GM21529 (cell line): Measurements from ENCODE around the gene TLE4.
"Not testable (repeated sequence)": the region's sequence is repeated elsewhere in the genome, so short reads cannot be mapped to it uniquely, and the experiment has no call there.

Experiments
- ATAC-seq: cut with Tn5 transposase; IDR thresholded peaks from one replicate; pipeline ENCODE4 v1.9.1; 2021; ENCODE audit not compliant: unreplicated experiment

The TLE4 gene

DNA sequence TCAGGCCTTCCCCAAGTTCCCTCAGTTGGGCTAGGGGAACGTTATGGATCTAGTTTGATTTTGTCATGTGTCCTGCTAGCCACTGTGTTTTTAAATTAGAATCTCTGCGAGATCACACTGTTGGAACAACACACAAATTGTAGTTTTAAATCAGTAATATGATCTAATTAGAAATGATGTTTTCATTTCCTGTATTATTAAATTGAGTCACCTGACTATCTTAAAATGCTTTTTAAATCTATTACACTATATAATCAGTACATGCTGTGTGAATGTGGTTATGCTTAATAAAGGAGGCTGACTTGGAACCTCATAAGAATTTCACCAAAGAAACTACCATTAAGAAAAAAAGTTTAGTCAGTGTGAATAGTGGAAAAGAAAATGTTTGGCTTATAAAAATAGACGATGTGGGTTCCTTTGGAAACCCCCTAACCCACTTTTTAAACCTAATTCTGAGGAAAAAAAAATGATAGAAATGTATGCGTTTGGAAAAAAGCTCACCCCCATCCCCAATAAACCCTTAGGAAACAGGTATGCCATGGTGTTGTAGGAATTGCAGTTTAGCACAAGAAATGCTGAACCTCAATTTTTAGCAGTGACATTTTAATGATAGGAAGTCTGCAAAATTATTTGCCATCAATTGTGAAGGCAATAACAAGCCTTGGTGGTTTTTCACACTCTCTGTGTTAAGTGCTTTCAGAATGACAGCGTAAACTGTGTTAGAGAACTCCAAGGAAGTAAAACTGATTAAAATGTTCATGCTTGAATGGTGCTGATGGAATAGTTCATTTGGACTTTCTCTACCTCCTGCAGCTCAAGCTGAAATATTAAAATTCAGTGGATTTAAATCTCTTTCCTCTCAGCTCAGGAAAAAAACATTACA, 59.0 kb downstream of the TLE4 start:
- peak; percentile 68 for ATAC-seq

DNA sequence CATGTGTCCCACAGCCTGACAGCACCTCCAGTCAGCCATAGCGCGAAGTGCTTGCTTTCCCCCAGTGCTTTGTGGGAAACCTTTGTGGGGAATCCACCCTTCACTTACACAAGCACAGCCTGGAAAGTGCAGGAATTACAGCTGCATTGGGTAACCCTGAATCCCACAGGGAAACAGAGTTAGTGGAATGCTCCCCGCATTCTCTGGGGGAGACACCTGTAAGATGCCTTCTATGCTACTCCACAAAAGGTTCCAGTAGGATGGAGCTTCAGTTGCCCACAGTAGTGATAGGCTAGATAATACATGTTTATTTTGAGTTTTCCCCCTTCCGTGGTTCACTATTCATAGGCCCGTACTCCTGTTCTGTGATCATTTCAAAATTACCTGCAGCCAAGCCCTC, 60.3 kb downstream of the TLE4 start:
- ATAC-seq, result no peak

DNA sequence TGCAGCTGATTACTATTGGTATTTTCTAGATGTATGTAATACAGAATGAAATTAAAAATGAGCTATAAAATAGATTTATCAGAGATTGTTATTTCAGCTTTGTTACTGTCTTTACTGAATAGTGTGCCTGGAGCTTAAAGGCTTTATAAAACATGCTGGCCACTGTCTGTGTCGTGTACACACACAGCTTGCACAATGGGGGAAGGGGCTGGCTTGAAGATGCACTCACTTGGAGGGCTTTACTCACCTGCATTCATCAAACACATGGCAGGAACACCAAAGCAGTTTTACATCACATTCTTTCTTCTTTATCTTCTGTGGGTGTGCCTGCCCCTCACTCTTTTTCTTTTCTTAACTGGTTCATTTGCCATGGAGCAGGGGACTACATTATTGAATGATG, 60.9 kb downstream of the TLE4 start:
- ATAC-seq, result no peak

DNA sequence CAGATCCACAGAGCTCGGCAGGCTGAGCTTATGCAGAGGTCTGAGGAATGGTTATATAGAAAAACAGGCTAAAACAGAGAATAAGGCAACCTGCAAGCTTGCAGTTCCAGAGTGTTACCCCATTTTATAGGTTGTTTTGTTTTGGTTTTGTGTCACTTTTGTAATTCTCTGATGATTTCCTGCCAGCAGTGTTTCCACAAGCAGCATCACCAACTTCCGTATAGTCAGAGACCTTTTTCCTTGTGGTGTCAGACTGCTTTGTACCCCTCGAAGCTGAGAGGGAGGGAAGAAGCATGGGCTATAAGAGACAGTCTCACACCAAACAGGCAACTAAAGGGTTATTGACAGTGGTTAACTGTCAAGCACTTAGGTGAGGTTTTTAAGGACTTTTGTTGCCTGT, 61.8 kb downstream of the TLE4 start:
- ATAC-seq, result no peak

DNA sequence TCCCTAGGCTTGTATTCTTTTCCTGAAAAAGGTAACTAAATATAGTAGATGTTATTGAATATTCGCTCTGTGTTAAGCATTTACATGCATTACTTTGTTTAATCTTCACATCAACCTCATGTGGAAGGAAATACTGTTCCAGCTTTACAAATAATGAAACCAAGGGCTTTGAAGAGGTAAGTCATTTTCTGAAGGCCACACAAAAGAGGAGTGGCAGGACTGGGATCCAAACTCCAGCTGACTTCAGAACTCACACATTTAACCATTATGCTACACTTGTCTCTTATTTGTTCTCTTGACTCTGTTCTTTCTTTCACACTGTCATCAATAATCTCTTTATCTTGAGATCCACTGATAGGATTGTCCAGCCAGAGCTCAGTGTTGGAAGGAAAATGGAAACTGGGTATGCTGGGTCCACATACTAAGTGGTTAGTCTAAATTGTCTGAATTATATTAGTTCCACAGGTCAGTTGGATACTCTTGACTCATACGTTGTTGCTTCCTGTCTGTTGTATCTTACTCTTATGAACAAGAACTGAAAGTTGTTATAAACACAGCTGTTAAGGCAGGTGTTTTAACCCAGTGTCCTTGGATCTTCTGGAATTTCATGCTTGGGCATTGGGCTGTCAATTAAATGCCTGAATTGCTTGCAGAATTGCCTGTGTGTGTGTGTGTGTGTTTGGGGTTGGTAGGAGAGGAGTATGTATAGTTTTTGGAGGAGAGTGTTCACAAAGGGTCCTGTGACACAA, 65.6 kb downstream of the TLE4 start:
- ATAC-seq, result peak; percentile 66

DNA sequence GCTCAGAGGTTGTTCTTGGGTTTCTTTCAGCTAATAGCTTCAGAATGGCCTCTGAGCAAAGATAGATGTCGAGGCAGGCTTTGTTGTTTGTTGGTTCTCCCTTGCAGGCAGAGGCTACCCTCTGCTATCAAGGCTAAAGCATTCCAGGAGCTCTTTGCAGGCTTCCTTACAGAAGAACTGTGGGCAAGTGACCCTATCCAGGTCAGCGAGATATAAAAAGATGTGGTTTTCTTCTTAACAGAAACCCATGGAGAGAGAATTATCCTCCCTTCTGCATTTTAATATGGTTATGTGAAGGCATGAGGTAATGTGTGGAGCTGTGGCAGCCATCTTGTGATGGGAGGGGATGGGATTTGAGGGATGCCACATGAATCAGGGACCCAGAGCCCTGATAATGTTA, 67.0 kb downstream of the TLE4 start:
- no peak for ATAC-seq

DNA sequence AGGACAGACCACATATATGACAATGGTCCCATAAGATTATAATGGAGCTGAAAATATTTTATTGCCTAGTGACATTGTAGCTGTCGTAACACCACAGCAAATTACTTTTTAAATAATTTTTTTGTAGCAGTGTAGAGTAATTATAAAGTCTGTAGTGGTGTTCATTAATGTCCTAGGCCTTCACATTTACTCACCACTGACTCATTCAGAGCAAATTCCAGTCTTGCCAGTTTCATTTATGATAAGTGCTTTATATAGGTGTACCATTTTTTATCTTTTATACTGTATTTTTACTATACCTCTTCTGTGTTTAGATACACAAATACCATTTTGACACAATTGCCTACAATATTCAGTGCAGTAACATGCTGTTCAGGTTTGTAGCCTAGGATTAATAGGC, 67.6 kb downstream of the TLE4 start:
- ATAC-seq, result no peak

DNA sequence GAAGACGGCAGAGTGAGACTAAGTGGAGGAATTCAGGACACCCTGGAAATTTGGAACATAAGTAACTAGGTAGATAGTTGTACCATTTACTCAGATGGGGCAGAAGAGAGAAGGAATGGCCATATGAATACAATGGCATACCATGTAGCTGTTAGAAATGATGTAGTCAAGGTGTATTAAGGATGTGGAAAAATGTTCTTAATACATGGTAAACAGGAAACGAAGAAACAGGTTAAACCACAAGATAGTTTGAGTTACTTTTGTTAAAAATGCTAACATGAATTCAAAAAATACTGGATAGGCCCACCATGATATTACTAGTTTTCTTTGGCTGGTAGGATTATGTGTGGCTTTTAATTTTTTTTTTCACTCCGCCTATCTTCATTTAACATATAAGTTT, 68.3 kb downstream of the TLE4 start:
- not testable (repeated sequence) for ATAC-seq

DNA sequence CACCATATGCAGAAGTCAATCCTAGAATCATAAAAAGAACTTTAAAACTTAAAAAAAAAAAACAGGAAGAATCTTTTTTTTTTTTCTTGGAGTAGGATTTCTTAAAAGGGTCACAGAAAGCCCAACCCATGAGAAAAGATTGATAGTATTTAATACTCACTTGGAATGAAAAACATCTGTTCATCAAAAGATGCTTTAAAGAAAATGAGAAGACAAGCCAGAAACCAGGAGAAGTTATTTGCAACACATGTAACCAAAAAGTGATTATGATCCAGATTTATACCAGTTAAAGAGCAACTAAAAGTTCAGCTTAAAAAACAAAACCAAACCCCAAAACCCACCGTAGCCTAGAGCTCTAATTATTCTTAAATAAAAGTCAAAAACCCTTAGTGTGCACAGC, 69.3 kb downstream of the TLE4 start:
- no peak for ATAC-seq

DNA sequence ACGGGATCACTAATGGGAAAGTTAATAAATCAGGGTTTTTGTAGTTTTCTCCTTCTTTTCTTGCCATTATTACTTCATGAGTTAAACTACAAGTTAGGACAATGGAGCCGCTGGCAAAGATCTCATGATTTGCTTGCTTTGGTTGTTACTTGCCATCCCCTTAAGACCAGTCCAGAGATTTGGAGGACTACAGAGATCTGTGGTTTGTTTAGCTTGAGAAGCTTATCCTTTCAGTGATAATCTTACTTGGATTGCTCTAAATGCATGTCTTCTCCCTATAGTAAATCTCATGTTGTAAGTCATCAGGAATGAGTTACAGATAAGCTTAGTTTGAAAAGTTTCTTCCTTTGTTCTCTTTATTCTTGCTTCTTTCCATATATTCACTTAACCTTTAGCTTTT, 70.9 kb downstream of the TLE4 start:
- ATAC-seq, result no peak

DNA sequence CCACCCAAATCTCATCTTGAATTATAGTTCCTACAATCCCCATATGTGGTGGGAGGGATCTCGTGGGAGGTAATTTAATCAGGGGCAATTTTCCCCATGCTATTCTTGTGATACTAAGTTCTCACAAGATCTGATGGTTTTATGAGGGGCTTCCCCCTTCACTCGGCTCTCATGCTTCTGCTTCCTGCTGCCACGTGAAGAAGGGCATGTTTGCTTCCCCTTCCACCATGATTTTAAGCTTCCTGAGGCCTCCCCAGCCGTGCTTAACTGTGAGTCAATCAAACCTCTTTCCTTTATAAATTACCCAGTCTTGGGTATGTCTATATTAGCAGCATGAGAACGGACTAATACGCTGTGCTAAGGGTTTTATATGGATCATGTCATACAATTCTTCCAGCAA, 72.3 kb downstream of the TLE4 start:
- ATAC-seq, result no peak

DNA sequence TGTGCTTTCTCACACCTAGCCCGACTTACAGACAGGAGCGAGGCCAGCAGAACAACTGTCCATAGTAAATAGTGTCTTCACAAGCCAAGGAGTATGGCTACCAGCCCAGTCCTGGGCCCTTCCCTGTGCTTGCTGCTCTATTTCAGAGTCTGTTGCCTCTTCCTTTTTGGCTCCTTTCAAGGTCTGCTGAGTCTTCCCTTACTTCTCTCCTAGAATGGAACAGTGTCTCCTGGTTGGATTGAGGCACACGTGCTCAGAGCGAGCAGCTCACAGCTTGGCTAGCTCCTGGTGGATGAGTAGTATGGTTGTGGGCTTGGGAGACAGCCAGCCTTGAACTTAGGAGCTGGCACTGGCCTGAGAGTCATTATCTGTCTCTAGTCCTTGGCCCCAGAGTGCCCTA, 72.8 kb downstream of the TLE4 start:
- ATAC-seq, result no peak

DNA sequence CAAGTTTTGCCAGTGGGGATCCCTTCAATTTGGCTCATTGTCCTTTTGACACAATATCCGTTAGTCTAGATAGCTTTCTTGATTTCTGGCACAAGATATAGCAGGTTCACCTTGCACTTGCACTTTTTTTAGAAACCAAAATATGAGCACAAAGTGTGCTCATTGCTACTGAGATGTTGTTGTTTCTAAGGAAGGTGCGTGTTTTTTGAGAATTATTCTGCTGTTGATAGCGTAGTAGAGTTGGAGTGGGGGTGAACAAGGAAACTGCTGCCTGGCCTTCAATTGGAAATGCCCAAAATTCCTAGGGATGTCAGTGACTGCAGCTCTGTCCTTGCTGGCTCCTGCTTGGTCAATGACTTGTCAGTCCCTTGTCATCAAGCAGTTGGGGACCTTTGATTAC, 73.3 kb downstream of the TLE4 start:
- ATAC-seq, result no peak

DNA sequence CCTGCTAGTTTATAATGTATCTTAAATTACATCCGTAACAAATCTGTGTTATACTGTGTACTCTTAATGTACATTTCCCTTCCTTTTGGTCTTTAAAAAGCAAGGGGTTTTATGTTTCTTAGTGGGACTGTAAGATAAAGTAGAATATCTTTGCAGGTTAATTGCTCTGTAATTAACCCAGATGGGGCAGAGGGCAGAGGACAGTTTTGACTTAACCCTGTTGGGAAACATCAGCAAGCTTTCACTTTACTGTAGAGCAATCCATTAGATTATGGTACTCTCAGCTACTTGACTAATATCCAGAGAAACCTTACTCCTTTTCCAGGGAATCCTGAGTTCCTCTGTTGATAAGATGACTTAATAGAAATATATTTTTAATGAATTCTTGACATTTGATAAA, 74.3 kb downstream of the TLE4 start:
- no peak for ATAC-seq

DNA sequence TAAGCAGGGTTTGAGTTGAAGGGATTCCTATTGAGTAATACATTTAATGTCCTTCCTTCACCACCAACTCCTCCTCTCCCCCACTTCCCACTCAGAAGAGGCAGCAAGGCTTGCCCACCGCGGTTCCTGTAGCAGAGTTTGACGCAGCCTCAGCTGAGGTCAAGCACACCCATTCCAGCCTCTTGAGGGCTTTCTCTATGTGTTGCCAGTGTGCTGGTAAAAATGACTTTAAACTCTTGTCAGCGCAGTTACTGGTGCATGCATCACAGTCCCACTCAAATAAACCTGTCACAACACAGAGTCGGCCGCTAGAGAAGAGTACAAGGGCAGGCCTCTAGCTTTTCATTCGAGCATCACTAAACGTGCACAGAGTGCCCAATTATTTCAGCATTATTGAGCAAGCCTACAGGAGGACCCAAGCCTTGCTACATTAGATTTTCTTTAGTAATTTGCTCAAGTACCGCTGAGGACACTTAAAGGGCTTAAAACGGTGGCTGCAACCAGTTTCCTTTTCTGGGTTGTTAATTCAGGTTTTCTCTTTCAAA, 79.6 kb downstream of the TLE4 start:
- no peak for ATAC-seq

DNA sequence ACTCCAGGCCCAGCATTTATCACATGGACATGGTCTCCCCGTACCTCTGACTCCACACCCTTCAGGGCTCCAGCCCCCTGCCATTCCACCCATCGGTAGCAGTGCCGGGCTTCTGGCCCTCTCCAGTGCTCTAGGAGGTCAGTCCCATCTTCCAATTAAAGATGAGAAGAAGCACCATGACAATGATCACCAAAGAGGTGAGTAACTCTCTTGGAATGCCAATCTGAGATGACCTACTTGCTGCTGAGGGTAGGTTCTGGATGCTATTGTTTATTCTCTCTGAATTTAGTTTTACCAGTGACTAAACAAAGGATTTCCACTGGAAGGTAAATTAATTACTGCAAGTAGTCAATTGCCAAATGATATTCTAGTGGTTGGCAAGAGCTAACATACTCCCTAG, 80.8 kb downstream of the TLE4 start:
- ATAC-seq, result no peak

DNA sequence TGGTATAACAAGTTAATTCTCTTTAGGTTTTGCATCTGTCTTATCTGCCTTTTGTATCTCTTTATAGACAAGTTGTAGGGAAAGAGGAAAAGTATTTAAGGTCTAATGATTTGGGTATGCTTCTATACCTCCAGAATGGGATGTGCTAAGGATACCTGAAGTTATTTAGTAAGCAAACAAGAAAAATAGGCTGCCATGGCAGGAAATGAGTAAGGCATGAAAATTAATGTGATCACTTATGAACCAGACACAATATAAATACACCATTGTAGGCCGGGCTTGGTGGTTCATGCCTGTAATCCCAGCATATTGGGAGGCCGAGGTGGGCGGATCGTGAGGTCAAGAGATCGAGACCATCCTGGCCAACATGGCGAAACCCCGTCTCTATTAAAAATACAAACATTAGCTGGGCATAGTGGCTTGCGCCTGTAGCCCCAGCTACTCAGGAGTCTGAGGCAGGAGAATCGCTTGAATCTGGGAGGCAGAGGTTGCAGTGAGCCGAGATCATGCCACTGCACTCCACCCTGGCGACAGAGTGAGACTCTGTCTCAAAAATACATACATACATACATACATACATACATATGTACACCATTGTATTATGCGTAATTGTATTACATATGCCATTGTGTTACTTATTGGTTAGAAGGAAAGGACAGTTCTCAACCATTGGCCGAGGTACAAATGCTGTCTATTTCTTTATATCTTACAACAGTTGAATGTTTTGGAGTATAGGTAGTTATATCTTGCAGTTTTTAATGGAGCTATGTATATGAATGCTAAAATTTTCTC, 83.0 kb downstream of the TLE4 start:
- not testable (repeated sequence) for ATAC-seq

DNA sequence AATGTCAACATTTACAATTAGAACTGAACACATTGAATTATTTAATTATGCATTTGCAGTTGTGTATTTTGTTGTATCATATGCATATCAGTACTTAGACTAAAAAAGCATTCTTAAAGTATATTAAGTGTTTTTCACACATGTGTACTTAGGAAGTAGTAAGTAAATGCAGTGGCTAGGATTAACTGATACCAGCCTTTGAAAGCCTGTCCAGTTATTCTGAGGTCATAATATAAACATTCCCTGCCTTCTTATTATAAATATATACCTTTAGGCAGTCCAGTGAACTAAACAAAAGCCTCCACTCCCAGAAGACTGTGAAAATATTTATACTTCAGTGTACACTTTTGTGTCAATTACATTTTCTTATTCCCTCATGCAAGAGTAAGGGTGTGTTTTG, 83.8 kb downstream of the TLE4 start:
- no peak for ATAC-seq

DNA sequence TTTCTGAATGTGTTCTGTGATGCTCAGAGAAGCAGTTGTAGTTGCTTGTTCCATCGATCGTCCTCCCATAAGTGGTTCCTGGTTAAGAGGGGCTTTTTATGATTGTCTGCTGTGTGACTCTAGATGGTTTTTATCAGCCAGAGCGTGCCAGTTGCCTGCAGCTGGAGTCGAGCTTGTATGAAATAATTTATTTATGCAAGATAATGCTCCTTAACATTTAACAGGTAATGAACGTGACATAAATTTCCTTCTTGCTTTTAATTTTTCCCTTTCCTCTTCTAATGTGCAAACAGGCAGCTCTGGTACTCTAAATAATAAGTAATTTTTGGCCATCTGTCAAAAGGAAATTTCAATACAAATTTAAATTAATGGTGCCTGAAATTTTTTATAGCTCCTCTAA, 84.4 kb downstream of the TLE4 start:
- ATAC-seq, result no peak

DNA sequence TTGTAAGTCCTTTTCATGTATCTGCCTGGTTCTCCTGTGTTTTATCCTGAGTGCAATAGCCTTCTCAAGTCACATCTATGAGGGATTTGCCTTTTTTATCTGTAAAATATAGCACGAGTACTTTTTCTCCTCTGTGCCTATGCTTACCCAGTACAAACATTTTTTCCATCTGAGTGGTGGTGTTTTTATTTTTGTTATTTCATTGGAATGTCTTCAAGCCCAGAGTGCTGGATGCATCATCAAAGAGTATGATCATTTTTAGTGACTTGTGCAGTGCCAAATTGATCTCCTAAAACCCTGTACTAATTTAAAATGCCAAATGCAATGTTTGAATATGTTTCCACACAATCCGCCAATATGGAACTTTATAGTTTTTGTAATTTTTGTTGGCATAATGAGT, 86.1 kb downstream of the TLE4 start:
- no peak for ATAC-seq

DNA sequence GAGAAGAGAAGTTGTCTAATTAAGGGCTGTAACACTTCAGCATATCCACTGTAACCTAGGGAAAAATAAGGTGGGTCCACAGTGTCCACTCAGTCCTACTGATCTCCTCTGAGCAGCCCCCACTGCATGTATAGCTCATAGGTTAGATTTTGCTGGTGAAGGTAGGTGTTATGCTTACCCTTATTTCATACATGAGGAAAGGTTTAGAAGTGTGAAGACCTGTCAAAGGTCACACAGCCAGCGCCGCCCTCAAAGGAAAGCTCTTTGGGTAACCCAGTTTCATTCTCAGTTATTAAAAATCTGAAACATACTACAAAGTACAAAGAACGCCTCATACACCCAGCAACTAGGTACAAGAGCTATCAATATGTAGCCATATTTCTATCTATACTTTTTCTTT, 87.2 kb downstream of the TLE4 start:
- no peak for ATAC-seq
